Umbilical cord (tissue), 2 donors: Measurements from ENCODE around the gene IGSF21. TPM values are rescaled to one million over a fixed set of nuclear protein-coding genes. Genes with fewer than 3 reads are reported as not detected.

Experiments
- DNase-seq: peaks from one replicate; pipeline ENCODE4 v3.0.0-alpha.2; 2015; ENCODE audit warnings: low spot score
- total RNA-seq: library from RNA; depleted of rRNA; stranded (reverse); fragments of >200 nt; gene quantifications from one replicate; pipeline ENCODE4 v1.2.3, GENCODE V29; 2014; ENCODE audit warnings: low replicate concordance; ENCODE audit not compliant: insufficient read depth

IGSF21 gene
- total RNA-seq, 1 donor from 2014 or later: 6.0 TPM

DNA sequence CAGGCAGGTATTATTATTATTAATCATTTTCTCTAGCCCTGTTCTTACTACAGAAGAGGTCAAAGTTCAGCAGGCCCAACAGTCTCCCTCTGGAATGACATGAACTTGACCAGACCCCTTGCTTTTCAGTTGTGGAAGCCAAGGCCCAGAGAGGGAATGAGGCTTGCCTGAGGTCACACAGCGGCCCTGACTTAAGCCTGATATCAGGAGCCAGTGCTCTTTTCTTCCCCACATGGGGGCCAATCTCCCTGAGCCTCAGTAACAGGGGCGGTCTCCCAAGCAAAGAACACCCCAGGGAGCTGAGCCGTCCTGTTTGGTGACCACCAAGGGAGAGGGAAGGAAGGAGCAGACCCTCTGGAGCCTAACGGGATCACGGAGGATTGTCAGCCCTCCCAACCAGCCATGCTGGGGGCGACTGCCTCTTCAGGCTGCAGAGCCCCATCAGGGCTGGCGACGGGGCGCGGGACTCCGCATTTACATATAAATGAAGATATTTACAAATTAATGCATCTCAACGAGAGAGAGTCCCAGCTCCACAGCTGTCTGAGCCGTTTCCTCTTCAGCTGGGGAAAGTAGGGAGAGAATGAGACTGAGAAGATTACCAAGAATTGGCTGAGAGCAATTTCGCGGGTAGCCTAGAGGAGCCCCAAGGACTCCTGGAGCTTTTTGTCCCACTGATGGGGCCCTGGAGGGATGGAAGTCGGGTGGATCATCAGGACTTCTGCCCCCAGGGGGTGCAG is 187.0 kb downstream of the IGSF21 start:
- DNase-seq: no peak

DNA sequence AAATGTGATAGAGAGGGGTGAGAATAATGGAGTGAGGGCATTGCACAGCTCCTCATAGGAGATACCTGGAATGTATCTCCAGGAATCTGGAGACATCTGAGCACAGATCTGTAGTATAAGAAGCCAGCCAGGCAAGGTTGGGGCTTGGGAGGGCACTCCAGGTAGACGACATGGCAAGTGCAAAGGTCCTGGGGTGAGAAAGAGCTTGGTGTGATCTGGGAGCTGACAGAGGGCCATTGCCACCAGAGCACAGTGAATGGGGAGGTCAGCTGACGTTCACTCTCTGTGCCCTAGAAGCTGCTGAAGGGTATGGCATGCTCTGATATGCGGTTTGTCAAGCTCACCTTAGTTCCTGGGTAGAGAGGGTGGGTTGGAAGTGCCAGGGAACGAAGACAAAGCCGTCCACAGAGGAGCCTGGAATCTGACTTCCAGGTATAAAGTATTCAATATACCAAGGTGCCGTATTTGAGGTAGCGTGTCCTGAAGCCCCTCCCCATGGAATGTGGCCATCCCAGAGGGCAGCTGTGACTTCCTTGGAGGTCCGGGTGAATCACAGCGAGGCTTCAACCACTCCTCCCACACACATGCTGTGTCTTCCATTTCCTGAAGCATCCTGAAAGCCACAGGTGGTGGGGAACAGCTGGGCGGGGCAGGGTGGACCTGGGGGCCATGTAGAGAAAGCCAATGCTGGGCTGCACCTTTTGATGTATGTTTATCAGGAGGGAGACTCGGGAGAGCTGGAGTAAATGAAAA is 190.5 kb downstream of the IGSF21 start:
- no peak for DNase-seq

DNA sequence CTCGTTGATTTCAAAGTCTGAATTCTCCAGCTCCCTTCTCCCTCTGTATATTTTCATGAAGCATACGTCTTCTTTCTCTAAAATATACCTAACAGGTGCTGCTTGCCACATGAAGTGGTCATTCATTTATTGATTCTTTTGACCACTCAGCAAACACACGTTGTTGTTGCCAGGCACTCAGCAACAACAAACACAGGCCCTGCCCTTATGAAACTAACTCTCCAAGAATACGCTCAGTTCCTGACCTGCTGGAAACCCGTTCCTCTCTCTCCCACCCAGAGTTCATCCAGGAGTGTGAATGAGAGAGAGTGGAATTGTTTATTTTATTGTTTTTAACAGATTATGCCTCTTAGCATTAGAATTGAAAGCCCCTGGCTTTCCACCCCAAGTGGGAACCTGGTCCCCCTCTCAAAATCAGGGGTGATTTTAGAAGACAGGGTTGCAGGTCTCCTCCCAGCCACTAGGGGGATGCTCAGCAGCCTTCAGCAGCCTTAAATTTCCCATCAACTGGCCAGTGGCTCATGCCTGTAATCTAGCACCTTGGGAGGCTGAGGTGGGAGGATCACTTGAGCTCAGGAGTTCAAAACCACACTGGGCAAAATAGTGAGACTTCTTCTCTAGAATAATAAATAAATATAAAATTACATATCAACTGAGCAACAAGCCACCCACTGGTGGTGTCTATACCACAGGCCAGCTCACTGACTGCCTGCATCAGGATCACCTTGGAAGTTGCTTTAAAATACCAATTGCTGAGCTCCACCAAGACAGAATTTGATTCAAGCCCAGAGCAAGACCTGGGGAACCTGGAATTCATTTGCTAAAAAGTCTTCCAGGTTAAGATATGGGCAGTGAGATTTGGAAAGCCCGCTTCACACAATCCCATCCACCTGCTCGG is 192.1 kb downstream of the IGSF21 start:
- no peak for DNase-seq

DNA sequence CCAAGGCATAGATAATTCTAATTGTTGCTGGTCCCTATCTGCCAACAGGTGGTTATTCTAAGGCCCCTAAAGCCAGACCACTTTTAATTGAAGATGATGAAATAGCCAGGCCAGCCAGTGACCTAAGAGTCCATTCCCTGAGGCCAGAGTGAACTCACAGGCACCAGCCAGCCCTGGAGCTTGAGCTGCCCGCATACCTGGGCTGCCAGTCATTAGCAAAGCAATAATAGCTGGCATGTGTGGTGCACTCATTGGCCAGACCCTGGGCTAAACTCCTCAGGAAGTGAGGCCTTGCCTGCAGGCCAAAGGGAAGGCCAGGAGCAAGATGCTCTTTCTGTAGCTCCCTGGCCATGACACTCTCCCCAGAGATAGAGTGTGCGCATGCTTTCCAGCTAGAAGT is 192.8 kb downstream of the IGSF21 start:
- DNase-seq: no peak

DNA sequence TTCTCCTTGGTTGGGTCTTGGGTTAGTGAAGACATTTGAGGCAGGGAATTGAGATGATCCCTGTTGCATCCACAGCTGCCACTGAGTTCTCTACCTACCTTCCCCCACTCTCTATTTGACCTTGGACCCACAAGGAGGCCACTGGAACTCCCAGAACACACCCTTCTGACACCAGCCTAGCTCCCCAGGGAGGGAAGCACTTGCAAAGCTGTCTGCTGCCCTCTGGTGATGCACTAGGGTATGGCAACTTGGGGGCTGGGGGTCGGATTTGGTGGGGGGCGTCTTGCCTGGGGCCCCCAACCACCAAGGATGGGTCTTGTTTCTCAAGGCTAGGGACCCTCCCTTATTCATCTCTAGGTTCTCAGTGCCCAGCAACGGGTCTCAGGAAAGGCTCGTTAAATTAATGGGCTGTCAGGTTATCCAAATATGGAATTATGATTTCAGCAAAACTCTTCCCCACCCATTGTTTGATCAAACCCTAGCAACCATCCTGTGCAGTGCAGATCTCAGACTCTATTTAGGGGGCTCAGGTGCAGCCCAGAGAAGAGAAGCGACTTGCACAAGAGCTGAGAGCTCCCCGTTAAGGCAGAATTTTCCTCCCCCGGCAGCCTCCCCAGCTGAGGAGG is 195.3 kb downstream of the IGSF21 start:
- DNase-seq: no peak

DNA sequence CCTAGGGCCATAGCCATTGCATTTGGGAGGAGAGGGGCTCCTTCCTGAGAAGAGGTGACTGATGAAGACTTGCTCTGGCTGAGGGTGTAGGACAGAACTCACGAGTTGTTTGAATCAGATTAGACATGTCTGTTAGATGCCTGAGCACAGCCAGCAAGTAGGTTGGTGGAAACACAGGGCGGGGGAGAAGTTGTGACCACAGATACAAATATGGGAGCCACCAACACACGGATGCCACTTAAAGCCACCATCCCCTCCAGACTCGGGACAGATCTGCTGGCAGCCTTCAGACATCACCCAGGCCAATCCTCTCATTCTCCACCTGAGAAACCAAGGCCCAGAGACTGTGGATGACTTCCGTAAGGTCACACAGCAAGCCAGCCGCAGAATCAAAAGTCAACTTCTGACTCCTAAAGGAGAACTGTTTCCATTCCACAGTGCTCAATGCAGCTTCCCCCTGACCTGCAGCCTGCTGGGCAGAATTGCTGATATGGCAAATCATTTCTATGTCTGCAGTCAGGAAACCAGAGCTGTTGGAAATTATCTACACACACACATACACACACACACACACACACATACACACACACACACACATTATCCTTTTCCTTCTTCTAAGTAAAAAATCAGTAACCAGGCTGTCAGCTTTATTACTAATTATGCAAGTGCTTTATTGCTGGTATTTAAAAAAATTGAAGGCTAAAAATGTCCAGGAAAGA is 196.7 kb downstream of the IGSF21 start:
- DNase-seq: no peak

DNA sequence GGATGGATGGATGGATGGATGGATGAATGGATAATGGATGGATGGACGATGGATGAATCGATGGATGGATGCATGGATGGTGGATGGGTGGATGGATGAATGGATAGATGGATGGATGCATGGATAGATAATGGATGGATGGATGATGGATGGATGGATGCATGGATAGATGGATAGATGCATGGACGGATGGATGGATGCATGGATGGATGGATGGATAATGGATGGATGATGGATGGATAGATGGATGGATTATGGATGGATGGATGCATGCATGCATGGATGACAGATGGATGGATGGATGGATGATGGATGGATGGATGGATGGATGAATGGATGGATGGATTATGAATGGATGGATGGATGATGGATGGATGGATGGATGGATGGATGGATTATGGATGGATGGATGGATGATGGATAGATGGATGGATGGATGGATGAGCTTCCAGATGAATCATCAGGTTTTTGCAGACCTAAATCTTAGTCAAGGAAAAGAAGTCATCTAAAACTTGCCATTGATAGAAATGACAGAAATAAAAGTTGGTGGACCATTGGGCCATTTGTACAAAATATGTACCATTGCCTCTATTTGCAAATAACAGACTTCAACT is 197.7 kb downstream of the IGSF21 start:
- DNase-seq: no peak

DNA sequence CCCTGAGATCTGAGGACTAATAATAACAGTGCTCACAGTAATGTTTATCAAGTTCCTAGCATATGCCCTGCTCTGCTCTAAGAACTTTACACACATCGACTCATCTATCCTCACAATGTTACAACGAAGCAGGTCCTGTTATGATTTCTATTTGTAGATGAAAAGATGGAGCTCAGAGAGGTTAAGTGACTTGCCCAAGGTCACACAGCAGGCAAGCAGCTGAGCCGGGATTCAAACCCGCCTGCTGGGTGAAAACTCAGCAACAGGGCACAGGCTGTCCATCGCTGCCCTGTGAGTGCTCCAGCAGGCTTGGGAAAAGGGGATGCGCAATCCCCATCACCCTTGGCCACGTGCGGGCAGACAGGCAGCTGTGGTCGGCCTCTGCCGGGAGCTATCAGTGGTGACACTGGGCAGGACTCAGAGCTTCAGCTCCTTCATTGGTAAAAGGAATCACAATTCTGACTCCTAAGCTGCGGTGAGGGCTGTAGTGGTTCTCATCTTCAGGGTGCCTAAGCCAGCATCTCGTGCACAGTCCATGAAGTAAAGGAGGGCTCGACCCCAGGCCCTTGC is 199.8 kb downstream of the IGSF21 start:
- no peak for DNase-seq

DNA sequence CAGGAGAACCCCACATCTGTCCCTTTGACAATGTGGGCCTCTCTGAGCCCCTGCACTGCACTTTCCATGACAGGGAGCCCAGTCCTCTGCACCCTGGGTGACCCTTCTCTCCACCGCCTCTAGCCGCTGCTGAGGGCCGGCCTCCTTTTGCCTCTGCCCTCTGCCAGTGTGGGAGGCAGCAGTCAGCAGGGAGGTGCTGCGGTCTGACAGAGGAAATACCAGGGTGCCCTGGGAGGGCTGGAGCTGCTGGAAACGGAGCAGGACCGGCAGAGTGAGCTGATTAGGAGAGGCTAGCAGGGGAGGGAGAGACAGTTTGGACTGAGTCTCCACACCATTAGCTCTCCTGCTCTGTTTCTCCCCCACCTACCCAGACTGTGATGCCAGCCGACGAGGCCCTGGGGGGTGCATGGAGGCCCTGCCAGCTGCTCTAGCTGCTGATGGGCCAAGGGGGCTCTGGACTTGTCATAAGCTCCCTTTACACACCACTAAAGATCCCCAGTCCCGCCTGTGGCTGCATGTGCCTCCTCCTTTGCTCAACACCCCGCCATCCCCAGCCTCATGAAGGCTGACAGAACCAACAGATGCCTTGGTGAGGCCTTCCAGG is 202.1 kb downstream of the IGSF21 start:
- DNase-seq: peak; percentile 52

DNA sequence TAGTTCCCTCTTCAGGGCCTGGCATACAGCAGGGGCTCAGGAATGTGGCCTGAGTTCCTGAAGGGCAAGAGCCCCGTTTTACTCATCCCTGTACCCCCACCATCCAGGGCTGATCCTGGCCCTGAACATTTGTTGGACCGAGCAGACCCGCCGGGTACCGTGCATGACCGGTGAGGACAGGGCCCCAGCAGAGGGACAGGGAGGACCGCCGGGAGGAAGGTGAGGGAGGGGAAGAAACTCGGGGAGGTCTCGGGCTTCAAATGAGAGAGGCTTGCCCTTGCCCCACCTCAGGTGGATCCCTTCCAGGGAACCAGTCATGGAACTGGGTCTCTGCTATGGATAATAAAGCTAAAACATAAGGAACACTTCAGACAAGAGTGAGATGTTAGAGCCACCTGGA is 205.4 kb downstream of the IGSF21 start:
- DNase-seq: no peak

DNA sequence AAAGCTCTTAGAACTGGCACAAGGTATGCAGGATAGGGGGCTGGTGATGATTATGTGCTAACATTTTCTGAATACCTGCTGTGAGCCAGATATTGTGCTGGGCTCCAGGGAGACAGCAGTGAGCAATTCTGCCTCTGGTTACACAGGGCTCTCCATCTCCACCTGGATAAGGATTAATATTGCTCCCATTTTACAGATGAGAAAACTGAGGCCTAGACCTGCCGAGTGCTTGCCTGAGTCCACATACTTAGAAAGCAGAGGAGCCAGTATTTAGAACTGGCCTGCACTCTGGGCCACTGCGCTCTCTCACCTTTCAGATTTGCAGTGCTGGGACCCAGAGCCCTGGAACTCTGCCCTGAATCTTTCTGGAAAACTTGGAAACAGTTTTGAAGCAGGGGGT is 205.9 kb downstream of the IGSF21 start:
- no peak for DNase-seq

DNA sequence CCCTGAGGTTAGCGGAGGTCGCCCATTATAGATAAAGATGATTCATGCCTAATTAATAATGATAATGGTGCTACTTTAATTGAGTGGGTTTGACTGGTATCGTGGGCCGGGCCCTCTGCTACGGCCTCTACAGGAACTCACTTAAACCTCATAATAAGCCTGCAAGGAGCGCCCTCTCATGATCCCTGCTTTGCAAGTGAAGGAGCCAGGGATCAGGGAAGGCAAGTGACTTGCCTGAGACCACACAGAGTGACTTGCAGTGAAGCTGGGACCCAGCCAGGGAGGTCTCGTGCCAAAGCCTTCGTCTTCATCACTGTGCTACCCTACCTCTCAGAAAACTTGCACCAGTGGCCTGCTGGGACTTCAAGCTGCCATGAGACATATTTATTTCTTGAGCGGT is 206.8 kb downstream of the IGSF21 start:
- DNase-seq: no peak

DNA sequence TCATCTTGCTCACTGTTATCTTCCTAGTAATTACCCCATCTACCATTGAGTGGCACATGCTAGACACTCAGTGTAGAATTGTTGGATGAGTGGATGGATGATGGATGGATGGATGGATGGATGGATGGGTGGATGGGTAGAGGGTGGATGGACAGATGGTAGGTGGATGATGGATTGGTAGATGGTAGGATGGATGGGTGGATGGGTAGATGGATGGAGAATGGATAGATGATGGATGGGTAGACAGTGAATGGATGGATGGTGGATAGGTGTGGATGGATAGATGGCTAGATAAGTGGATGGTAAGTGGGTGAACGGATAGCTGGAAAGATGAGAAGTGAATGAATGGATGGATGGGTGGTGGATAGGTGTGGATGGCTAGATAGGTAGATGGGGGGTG is 207.9 kb downstream of the IGSF21 start:
- DNase-seq: no peak

DNA sequence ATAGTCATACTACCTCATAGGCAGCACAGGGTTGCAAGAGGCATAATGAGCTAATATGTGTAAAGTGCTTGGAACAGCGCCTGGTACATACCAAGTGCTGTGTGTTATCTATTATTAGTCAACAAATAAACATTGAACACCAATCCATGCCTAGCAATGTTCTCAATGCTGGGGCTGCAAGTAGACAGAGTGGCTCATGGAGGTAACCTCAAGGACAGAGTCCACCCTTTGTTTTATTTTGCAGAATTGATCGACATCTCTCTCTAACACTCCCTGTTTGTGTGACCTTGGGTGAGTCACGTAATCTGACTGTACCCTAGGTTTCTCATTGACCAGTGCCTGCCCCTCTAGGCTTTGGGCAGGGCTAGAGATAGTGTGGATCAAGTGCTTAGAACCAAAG is 209.2 kb downstream of the IGSF21 start:
- no peak for DNase-seq

DNA sequence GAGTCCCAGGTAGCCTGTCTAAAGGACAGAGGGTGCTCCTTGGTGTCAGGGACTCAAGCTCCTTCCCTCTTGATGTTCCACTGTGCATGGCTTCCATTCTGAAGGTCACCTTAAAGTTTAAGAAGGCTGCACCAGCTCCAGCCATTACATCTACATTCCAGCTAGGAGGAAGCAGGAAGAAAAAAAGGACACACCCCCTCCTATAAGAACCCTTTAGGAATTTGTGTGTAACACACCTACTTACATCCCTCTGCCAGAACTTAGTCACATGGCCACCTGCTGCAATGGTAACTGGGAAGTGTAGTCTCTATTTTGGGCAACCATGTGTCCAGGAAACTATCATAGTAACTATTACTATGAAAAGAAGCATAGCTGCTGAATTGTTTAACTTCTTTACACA is 211.5 kb downstream of the IGSF21 start:
- no peak for DNase-seq

DNA sequence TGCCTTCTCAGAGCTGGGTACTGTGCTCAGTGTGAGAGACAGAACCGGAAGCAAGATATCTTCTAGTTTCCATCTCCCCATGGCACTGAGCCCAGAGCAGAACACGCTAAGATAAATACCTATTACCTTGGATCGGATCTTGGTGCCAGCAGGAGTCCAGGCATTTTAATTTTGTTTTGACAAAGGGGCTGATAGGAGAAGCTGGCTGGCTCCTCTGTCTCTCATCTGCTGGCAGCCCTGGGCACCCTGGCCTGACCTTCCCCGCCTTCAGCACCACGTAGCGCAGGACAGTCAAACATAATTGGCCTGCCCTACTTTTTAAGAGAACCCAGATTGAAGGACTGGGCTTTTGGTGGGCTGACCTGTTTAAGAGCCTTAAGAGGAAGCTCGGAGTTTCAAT is 212.5 kb downstream of the IGSF21 start:
- DNase-seq: no peak

DNA sequence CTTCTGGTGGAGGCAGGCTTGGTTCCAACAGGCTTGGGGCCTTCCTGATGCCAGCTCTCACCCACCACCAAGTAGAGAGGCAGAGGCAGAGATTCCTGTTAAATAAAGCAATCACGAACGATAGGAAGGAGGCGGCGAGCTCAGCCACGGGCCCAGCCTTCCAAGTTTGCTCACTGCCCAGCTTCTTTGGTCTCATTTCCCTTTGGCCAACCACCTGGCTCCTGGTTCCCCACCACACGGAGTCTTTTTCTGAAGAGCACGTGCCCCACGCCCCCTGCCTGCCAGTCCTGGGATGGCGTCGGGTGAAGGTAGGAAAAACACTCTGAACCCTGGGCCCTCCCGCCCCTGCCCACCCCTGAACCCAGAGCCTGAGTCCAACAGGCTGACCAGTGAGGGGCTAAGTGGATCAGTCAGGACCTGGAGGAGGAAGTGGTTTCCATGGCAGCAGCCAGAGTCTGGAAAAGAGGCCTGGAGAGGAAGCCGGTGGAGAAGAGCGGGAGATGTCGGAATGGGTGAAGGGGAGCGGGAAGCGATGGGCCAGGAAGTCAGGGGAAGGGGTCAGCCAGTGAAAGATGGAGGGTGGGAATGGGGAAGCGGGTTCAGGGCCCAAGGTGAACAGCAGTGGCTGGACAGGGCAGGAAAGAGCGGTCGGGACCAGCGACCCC is 214.9 kb downstream of the IGSF21 start:
- no peak for DNase-seq

DNA sequence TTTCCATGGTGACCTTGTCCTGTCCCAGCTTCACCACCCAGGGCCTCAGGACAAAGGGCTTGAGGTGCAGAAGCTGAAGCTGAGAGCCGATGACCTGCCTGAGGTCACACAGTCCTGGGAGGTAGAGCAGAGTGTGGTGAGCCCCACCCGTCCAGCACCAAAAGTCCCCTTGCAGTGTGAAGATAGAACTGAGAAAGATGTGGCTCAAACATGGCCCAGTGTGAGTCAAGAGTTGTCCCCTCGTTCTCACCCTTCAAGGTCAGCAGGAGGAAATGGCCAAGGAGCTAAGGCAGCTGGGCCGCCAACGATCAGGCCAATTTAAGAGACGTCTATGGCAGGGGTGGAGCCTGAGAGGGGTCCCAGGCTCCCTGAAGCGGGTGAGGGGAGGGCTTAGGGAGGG is 215.7 kb downstream of the IGSF21 start:
- DNase-seq: no peak

DNA sequence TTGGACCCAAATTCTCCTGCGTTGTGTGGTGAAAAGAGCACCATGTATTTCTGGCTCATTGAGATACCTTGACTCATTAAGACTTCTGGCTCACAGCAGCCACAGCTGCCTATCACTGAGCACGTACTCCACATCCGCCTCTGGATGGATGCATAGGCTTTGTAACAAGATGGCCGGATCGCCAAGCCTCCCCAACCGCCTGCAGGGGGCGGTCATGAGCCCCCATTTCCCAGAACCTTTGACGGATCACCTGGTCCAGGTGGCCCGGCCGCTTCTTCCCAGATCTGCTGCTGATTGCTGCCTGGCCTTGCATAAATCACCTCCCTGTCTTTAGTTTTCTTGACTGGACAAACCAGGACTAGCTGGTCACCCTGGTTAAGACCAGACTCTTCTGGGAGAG is 216.6 kb downstream of the IGSF21 start:
- DNase-seq: no peak
